Heart left ventricle (tissue), 16 donors: ENCODE results near the gene SOCS3. TPM values are rescaled to one million over a fixed set of nuclear protein-coding genes. Genes with fewer than 3 reads are reported as not detected.

Source experiments
- ATAC-seq, 4 donors: fragments of 200-7000 bp; cut with Tn5 transposase; one replicate each; pipeline ENCODE4 v1.9.1; 2020 to 2022; ENCODE audit warnings: moderate library complexity in 4 of 4, mild to moderate bottlenecking in 3 of 4, moderate number of reproducible peaks in 1 of 4
- DNase-seq, 5 donors: peaks; one replicate each; pipeline ENCODE4 v3.0.0-alpha.2; 2020
- H3K27ac ChIP-seq, 12 donors: fragments of 200-600 bp; sonication (generic) in 4 of 12; one replicate each; pipeline versions ENCODE4 v1.5.0 to v1.8.0; 2016 to 2022; ENCODE audit warnings: mild to moderate bottlenecking in 2 of 12
- H3K27me3 ChIP-seq, 9 donors: fragments of 200-600 bp; sonication (generic) in 2 of 9; one replicate each; pipeline versions ENCODE4 v1.5.1 to v1.8.0; 2016 to 2022; ENCODE audit warnings: mild to moderate bottlenecking in 3 of 9
- H3K36me3 ChIP-seq, 9 donors: fragments of 200-600 bp; sonication (generic) in 2 of 9; one replicate each; pipeline versions ENCODE4 v1.5.0 to v1.8.0; 2018 to 2022; ENCODE audit warnings: mild to moderate bottlenecking in 2 of 9
- H3K4me1 ChIP-seq, 12 donors: fragments of 200-600 bp; sonication (generic) in 4 of 12; one replicate each; pipeline versions ENCODE4 v1.5.0 to v1.8.0; 2016 to 2022; ENCODE audit warnings: mild to moderate bottlenecking in 3 of 12
- H3K4me3 ChIP-seq, 12 donors: fragments of 200-600 bp; sonication (generic) in 4 of 12; one replicate each; pipeline versions ENCODE4 v1.5.0 to v1.8.0; 2017 to 2022; ENCODE audit warnings: mild to moderate bottlenecking in 9 of 12, moderate library complexity in 4 of 12
- H3K9me3 ChIP-seq, 12 donors: fragments of 200-600 bp; sonication (generic) in 4 of 12; one replicate each; pipeline versions ENCODE4 v1.5.0 to v1.8.0; 2016 to 2022; ENCODE audit warnings: mild to moderate bottlenecking in 1 of 12
- POLR2A ChIP-seq, 2 donors: fragments of 450-650 bp; IDR thresholded peaks; one replicate each; pipeline ENCODE4 v1.6.1; 2017; ENCODE audit warnings: antibody characterized with exemption in 2 of 2, mild to moderate bottlenecking in 2 of 2, moderate library complexity in 2 of 2
- WGBS, 4 donors: extraction: QIAGEN DNeasy Blood & Tissue Kit in 2 of 4; methylation state at CpG; one replicate each; pipeline versions ENCODE4 v1.1.5 to v1.1.7; 2013 to 2018; 5-methylcytosine and 5-hydroxymethylcytosine counted together
- intact Hi-C, 10 donors: fragments of 100-400 bp; cut with DNase I; formaldehyde crosslinking; loops; one replicate each; pipeline versions ENCODE4 v1.11.1 to v1.14.2; 2022
- polyA plus RNA-seq, 2 donors: library from polyadenylated mRNA; stranded (reverse); fragments of 200-250 nt; gene quantifications; one replicate each; pipeline ENCODE4 v1.2.3, GENCODE V29; 2013
- total RNA-seq, 9 donors: library from RNA; depleted of rRNA in 2 of 9; stranded (reverse); fragments of >200 nt in 2 of 9; fragmentation: NEBNext Ultra II Directional in 3 of 9; extraction: Animal tissue kit (Norgen Biotek cat#: 25700) in 3 of 9; gene quantifications; one replicate each; pipeline versions ENCODE4 v1.1.0 to v1.2.4, GENCODE V29; 2016 to 2023
- TF ChIP-seq, protein P1 (sequence below), 12 donors: fragments of 200-600 bp; sonication (generic) in 4 of 12; IDR thresholded peaks; one replicate each; pipeline versions ENCODE4 v1.5.0 to v1.8.0; 2018 to 2022; ENCODE audit warnings: antibody characterized with exemption in 12 of 12, mild to moderate bottlenecking in 5 of 12
- donor health status: ischemic (EF 13 %, LVEDD 7.1; RV severe dilation, severe dysfunction).
- donor health status: healthy with polysubstance abuse.
- donor health status: DM: no; HTN: yes; CAD: no.
- donor health status: DM: no; HTN: no; CAD: no.
- donor health status: ischemic (EF 25% LVEDD 6.9; RV normal size, moderate dysfunction).
- donor health status: ischemic (EF 25% LVEDD 5.7; RV mildly dilated, moderate dysfunction).
- donor health status: healthy.
- donor health status: DM: yes; HTN: yes; CAD: no.
- donor health status: ischemic (EF 35%, LVEDD 5.7; RV mildly dilated, moderate dysfunction).
- donor health status: nonischemic (EF 11% LVEDD 7.7; RV severe dilation, severe dysfunction).
- donor health status: DM: yes; HTN: yes; CAD: no.
- donor health status: PGD.
- donor health status: ischemic (EF 29% LVEDD 5.4; RV normal size, mild dysfunction).
- donor health status: nonischemic (EF 23%, LVEDD 6.1; RV moderate dilation, normal function).

The SOCS3 gene
- total and polyA plus RNA-seq, 11 donors = 4.6 to 134 (median 15.9) TPM

DNA sequence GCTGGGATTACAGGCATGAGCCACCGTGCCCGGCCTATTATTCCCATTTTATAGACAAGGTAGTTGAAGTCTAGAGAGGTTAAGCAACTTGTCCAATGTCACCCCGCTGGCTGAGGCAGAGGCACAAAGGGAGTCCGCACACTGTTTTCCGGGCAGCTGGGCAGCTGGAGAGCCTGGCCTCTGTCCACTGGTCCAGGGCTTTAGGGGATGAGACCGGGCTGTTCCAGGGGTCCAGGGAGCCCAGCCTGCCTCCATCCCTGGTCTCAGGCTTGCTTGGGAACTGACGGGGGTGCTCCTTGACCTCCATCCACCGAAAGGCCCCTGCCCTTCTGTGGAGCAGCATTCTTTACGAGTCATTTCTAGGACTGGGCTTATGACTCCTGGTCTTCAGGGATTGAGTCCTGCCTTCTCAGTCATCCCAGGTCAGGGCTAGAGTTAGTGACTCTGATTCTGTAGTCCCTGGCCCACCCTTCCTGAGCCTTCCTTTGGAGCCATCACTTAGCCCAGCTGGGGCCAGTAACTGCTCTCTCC lies 37.5 kb downstream of the SOCS3 start:
- H3K4me3 ChIP-seq = no peak overlapping the region
- H3K9me3 ChIP-seq = no peaks in the 10 kb centered on the region
- H3K27me3 ChIP-seq = no peaks in the 10 kb centered on the region
- no peak for TF ChIP-seq POLR2A (IDR thresholded peaks at IDR 0.05)
- TF ChIP-seq, protein P1, sequence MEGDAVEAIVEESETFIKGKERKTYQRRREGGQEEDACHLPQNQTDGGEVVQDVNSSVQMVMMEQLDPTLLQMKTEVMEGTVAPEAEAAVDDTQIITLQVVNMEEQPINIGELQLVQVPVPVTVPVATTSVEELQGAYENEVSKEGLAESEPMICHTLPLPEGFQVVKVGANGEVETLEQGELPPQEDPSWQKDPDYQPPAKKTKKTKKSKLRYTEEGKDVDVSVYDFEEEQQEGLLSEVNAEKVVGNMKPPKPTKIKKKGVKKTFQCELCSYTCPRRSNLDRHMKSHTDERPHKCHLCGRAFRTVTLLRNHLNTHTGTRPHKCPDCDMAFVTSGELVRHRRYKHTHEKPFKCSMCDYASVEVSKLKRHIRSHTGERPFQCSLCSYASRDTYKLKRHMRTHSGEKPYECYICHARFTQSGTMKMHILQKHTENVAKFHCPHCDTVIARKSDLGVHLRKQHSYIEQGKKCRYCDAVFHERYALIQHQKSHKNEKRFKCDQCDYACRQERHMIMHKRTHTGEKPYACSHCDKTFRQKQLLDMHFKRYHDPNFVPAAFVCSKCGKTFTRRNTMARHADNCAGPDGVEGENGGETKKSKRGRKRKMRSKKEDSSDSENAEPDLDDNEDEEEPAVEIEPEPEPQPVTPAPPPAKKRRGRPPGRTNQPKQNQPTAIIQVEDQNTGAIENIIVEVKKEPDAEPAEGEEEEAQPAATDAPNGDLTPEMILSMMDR (IDR thresholded peaks at IDR 0.05) = no peak
- peak overlapping the region; percentile 59 to 98 (median 86) for H3K27ac ChIP-seq
- intact Hi-C loops = loop anchor here in 1 of 10 donors (5.0 kb wide), 1 partner anchor 35 kb away; no protein-coding TSS in a partner anchor
- no peaks in the 10 kb centered on the region for H3K36me3 ChIP-seq
- DNase-seq (no peak), ATAC-seq (no peak)
- 77 to 90% (median 84%) methylated on average over 9 of the region's 9 CpGs for WGBS, 4 donors
- peaks cover 0 to 48% (median 39%) of the 10 kb centered on the region in 12 donors for H3K4me1 ChIP-seq

DNA sequence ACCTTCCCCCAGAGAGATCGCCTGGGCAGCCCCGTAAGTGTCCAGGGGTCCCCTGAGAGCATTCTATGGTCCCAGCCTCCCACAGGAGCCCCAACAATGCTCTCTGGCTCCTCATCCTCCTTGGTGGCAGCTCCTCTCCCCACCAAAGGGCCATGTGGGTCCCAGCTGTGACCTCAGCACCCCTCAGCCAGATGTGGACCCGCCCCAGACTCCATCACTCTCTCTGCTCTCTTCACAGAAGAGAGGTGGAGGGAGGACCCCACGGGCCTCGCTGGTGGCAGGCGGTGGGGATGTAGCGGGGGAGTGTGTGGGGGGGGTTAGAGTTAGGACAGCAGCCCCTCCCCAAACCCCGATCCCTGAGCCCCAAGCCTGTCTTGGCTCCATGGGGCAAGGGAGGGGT lies 41.0 kb downstream of the SOCS3 start:
- TF ChIP-seq POLR2A (IDR thresholded peaks at IDR 0.05) = no peak
- TF ChIP-seq, protein P1 (IDR thresholded peaks at IDR 0.05) = no peak
- ATAC-seq (no peak), DNase-seq (no peak)
- Histone ChIP-seq H3K36me3 (no peaks in the 10 kb centered on the region), H3K9me3 (no peaks in the 10 kb centered on the region), H3K4me3 (no peak overlapping the region), H3K4me1 (peaks cover 9 to 60% (median 51%) of the 10 kb centered on the region in 12 donors), H3K27ac (no peak overlapping the region), H3K27me3 (no peaks in the 10 kb centered on the region)
- WGBS, 4 donors = 90 to 95% (median 93%) methylated on average over 4 to 8 of the region's 8 CpGs
- intact Hi-C loops = no loop called here

DNA sequence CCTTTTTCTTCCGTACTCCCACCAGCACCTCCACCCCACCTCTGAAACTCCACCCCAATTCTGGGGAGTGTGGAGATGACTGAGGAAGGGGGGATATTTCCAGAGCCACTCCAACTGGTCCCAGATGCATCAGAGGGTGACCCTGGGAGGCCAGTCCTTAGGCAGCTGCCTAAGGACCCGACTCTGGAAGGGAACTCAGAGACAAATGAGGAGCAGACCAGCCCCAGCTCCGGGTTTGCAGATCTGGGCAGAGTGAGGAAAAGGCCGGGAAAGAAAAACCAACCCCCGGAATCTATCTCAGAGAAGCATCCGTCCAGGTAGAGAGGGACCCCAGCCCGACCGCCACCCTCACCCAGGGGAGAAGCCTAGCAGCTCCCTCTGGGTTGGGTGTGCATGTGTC lies 41.5 kb downstream of the SOCS3 start:
- Histone ChIP-seq H3K36me3 (no peaks in the 10 kb centered on the region), H3K27me3 (no peaks in the 10 kb centered on the region), H3K27ac (no peak overlapping the region), H3K4me3 (no peak overlapping the region), H3K4me1 (peaks cover 9 to 60% (median 51%) of the 10 kb centered on the region in 12 donors), H3K9me3 (no peaks in the 10 kb centered on the region)
- intact Hi-C loops = no loop called here
- WGBS, 4 donors = 71 to 93% (median 87%) methylated on average over 8 of the region's 8 CpGs
- TF ChIP-seq, protein P1 (IDR thresholded peaks at IDR 0.05) = no peak
- TF ChIP-seq POLR2A (IDR thresholded peaks at IDR 0.05) = no peak
- DNase-seq (no peak), ATAC-seq (no peak)

DNA sequence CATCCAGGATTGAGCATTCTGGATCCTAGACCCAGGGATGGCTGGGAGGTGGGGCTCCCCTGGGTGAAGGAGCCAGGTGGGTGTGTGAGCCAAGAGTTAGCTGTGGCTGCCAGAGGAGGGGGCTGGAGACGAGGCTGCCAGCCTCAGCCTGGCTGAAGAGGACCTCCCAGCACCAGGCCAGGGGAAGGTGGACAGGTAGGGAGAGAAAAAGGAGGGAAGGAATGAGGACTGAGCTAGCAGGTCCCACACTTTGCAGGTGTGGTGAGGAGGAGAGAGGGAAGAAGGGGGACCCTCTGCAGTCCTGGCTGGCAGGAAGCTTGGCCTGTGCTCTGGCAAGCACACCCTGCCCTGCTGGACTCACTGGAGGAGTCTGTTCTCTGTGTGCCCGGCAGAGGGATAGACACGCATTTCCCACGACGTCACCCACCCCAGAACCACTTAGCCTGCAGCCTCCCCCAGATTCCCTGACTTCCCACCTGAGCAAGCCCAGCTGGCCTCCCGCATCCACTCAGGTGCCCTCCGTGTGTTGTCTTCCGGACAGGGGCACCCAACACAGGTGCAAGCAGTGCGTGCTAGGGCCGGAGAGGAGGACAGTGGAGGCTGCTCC lies 42.0 kb downstream of the SOCS3 start:
- DNase-seq (no peak), ATAC-seq (no peak)
- TF ChIP-seq POLR2A (IDR thresholded peaks at IDR 0.05) = no peak
- TF ChIP-seq, protein P1 (IDR thresholded peaks at IDR 0.05) = no peak
- no peaks in the 10 kb centered on the region for H3K9me3 ChIP-seq
- H3K4me3 ChIP-seq = no peak overlapping the region
- WGBS, 4 donors = 85 to 92% (median 90%) methylated on average over 10 of the region's 10 CpGs
- peaks cover 9 to 59% (median 46%) of the 10 kb centered on the region in 12 donors for H3K4me1 ChIP-seq
- H3K36me3 ChIP-seq = no peaks in the 10 kb centered on the region
- intact Hi-C loops = no loop called here
- H3K27me3 ChIP-seq = no peaks in the 10 kb centered on the region
- no peak overlapping the region for H3K27ac ChIP-seq
